HG03064 (cell line): ENCODE data around the gene MYMK.

Experiments
- ATAC-seq: cut with Tn5 transposase; IDR thresholded peaks from one replicate; pipeline ENCODE4 v1.9.1; 2021; ENCODE audit warnings: low read depth; ENCODE audit not compliant: unreplicated experiment

MYMK gene

DNA sequence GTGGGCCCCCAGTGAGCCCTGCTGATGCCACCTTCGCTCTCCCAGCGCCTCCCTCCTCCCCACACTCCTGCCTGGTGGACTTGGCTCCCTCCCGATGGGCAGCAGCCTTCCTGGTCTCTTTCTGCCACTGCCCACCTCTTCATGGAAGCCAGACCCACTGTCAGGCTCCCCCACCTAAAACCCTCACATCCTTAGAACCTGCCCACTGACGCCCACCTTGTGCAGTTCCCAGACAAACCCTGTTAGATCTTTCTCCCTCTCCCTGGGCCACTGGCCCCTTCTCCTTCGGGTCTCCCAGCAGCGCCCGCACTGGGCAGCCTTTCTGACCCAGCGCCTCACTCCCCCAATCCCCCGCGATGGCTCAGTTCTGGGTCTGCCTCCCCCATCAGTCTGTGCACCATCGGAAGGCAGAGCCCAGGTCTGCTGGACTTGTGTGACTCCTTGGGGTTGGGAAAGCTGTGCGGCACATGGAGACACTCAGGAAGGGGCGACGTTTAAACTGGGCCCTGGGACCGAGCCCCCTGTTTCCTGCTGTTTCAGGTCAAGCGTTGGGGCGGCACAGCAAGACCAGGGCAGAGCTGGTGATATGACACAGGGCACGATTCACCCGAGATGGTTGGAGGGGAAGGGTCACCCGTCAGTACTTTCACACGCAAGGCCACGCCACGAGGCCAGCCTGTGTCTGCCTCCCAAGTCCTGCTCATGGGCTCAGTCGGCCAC, 17.4 kb downstream of the MYMK start:
- no peak for ATAC-seq

GRCh38 chr9:133506653-133507038, 18.1 kb downstream of the MYMK start:
- ATAC-seq, result no peak

DNA sequence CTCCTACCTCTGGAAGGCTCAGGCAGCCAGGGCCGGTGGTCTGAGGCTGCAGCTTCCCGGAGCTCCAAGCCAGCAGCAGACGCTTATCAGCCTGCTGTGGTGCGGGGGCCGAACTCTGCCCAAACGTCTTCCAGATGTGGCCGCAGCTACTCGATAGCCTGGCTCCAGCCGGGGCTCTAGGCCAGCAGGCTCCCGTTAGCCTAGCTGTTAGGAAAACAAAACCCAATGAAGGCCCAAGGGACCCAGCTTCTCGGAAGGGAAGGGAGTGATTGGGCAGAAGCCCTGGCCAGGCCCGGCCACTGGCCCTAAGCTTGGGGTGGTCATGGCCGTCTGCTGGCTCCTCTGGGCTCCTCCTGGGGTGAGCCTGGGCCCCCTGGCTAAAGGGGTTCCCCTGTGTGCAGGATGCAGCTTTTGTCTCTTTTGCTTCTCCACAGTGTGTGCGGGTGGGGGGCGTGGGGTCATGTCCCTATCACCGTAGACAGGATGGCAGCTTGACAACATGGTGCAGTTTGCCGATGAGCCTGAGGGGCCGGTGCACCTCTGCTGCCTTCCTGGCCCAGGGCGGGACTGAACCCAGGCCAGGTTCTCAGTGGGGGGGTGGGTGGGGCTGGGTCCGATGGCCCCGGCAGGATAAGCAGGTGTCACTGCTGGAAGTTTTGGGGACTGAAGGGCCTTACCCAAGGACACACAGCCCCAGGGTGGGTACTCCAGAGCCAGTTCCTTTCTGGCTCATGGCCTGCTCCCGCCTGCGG, 18.7 kb downstream of the MYMK start:
- no peak for ATAC-seq

- no peak for ATAC-seq
Observed at GRCh38 chr9:133505186-133505830, 19.5 kb downstream of the MYMK start.

DNA sequence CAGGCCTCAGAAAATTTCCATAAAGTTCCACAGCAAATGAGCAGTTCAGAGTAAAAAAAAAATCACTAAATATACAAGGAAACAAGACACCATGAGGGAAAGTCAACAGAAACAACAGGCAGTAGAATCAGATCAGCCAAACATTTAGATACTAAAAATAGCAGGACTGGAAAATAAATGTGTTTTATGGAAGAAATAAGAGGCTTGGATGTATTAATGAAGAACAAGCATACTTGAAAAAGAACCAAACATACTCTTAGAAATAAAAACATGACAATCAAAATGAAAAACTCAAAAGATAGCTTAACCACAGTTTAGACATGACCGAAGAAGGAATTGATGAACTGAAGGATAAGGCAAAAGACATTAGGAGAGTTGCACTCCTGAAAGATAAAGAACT, 22.6 kb downstream of the MYMK start:
- no peak for ATAC-seq

DNA sequence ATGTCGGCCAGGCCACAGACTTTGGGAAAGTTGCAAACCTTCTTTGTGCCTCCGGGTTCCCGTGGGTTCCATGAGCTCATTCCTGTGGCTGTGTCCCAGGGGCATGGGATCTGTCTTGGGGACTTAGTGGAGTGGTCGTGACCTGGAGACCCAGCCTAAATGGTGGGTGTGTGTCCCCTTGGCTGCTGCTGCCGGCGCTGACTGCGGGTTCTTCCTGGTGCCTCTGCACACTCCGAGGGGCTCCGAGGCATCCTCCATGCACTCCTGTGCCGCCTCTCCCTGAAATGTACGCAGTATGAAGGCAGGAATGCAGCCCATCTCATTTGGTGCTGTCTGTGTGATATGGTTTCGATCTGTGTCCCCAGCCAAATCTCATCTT, 24.9 kb downstream of the MYMK start:
- ATAC-seq, result no peak

DNA sequence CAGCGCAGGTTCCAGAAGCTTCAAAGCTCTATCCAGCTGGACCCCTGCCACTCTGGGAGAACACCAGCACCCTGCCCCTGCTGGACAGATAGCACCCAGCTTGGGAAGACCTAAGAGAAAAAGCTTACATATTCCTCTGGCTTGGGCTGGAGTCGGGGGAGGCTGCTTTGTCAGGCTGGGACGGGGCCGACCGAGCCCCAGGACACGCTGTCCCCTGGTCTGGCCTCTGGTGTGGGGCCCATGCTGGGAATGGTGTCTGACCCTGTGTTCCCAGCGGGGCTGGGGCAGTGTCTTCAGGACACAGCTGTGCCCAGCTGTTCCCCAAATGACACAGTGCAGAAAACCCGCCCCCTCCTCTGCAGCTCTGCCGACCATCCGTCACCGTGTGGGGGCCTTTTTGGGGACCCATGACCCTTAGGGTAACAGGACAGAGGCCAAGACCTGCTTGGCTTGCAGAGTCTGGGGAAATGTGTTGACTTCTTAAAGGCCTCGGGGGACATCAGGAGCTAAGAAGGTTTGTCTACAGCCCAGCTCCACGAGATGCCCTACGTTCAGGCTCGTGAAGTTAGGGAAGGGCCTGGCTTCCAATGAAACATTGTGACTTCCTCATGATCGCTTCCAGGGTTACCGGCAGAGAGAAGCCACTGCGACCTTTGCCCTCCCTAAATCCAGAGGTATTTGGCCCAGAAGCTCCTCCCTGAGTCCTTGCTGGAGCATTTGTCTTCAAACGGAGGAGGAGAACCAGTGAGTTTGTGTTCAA, 25.4 kb downstream of the MYMK start:
- no peak for ATAC-seq

GRCh38 chr9:133496861-133497842, 27.6 kb downstream of the MYMK start:
- no peak for ATAC-seq

- no peak for ATAC-seq
Observed at GRCh38 chr9:133495327-133496293, 29.1 kb downstream of the MYMK start.

GRCh38 chr9:133494636-133495326, 30.0 kb downstream of the MYMK start:
- no peak for ATAC-seq

DNA sequence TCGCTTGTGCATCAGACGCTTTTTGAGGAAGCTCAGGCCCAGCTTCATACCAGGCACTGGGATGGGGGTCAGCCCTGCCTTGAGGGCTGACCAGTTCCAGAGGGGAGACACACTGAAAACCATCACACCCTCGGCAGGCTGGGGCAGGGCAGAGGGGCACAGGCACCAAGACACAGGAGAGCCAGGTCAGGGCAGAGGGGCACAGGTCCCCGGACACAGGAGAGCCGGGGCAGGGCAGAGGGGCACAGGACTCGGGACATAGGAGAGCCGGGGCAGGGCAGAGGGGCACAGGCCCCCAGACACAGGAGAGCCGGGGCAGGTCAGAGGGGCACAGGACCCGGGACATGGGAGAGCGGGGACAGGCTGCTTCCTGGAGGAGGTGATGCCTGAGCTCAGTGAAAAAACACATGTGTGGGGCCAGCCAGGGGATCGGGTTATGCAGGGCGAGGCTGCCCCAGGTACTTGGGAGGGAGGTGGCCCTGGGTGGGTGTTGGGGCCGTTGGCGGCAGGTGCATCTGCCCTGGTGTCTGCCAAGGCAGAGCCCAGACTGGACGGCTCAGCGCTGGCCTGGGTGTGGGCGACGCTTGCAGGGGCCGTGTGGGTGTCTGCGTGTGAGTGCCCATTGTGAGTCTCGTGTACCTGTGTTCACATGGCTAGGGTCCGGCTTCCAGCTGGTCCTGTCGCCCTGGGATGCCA, 30.8 kb downstream of the MYMK start:
- ATAC-seq, result no peak

DNA sequence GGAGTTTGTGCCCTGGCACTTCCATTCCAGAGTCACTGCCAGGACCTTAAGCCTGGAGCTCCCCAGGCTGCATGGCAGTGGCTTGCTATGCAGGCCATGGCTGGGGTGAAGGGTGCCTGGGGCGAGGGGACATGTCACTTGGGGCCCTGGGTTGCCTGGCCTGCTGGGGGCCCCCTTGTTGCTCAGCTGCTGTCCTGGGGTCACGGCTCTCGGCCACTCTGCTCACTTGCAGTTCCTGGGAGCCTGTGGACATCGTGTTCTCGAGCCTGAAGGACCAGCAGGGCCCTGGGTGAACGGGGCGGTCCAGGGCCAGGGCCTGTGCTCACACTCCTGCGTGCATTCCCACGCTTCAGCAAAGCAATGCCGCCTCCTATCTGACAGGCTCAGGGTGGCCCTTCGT, 31.3 kb downstream of the MYMK start:
- no peak for ATAC-seq

- no peak for ATAC-seq
Observed at GRCh38 chr9:133492061-133493021, 32.4 kb downstream of the MYMK start.

DNA sequence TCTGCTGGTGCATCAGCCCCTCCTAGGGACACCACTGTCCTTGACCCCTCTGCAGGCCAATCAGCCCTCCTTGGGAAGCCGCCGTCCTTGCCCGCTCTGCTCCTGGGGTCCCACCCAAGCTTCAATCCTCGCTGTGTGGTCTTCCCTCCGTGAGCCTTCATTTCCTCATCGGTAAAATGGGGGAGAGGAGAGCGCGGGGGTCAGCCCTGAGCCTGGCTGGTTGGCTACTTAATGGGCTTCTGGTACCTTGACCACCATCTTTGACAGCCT, 33.2 kb downstream of the MYMK start:
- ATAC-seq, result no peak

GRCh38 chr9:133490865-133491655, 33.7 kb downstream of the MYMK start:
- ATAC-seq, result no peak

- ATAC-seq, result no peak
Observed at GRCh38 chr9:133490201-133490681, 34.5 kb downstream of the MYMK start.
